PC-3 (cell line): ENCODE measurements around the gene USH1C. TPM values are rescaled to one million over a fixed set of nuclear protein-coding genes. Genes with fewer than 3 reads are reported as not detected.

Experiments
- ATAC-seq: fragments of 200-7000 bp; cut with Tn5 transposase; 2 replicates; pipeline ENCODE4 v1.9.1; 2020; ENCODE audit warnings: mild to moderate bottlenecking, moderate library complexity
- BruUV-seq: library from RNA; stranded (reverse); fragments of 400-500 nt; replicated peaks from 2 replicates; lab custom pipeline; 2021; lab: Mats Ljungman, UMichigan
- CTCF ChIA-PET: fragments of 300-600 bp; sonication (Branson Sonifier 250); formaldehyde crosslinking; loops from one replicate; lab custom pipeline; 2022; ENCODE audit warnings: antibody characterized with exemption; lab: Charles Lee
- POLR2A ChIA-PET: fragments of 300-600 bp; sonication (Branson Sonifier 250); formaldehyde crosslinking; loops from one replicate; lab custom pipeline; 2022; ENCODE audit warnings: antibody characterized with exemption; ENCODE audit not compliant: unreplicated experiment; lab: Charles Lee
- DNase-seq: peaks from one replicate; pipeline ENCODE4 v3.0.0-alpha.2; 2015
- H2AFZ ChIP-seq: fragments of 300-600 bp; sonication (generic); 2 replicates; pipeline ENCODE4 v1.6.0; 2016; ENCODE audit warnings: antibody characterized with exemption, low read length
- H3F3A ChIP-seq: fragments of 300-600 bp; sonication (generic); one replicate; pipeline ENCODE4 v1.6.0; 2017; ENCODE audit warnings: antibody characterized with exemption, low read length, control low read depth, mild to moderate bottlenecking; ENCODE audit not compliant: unreplicated experiment
- H3K27ac ChIP-seq: fragments of 300-600 bp; sonication (generic); 2 replicates; pipeline ENCODE4 v1.5.1; 2016; ENCODE audit warnings: mild to moderate bottlenecking, low read length
- H3K27me3 ChIP-seq: fragments of 300-600 bp; sonication (generic); 2 replicates; pipeline ENCODE4 v1.6.1; 2016; ENCODE audit warnings: low read length, mixed read lengths
- H3K36me3 ChIP-seq: fragments of 300-600 bp; sonication (generic); 2 replicates; pipeline ENCODE4 v1.6.1; 2016; ENCODE audit warnings: low read depth, mixed run types, low read length, mixed read lengths
- H3K4me1 ChIP-seq: fragments of 300-600 bp; sonication (generic); 2 replicates; pipeline ENCODE4 v1.5.1; 2016; ENCODE audit warnings: low read length; ENCODE audit not compliant: insufficient read depth
- H3K4me2 ChIP-seq: fragments of 300-600 bp; sonication (generic); 2 replicates; pipeline ENCODE4 v1.6.0; 2016; ENCODE audit warnings: low read length
- H3K4me3 ChIP-seq: fragments of 300-600 bp; sonication (generic); 2 replicates; pipeline ENCODE4 v1.5.1; 2016; ENCODE audit warnings: mild to moderate bottlenecking, low read length, mixed read lengths
- H3K79me2 ChIP-seq: fragments of 300-600 bp; sonication (generic); 2 replicates; pipeline ENCODE4 v1.6.1; 2017; ENCODE audit warnings: low read length, mixed read lengths
- H3K9ac ChIP-seq: fragments of 300-600 bp; sonication (generic); 2 replicates; pipeline ENCODE4 v1.6.0; 2016; ENCODE audit warnings: mild to moderate bottlenecking, low read length
- H3K9me2 ChIP-seq: fragments of 300-600 bp; sonication (generic); replicated peaks from 2 replicates; pipeline ENCODE4 v1.6.1; 2016; ENCODE audit warnings: mixed run types, low read length, mixed read lengths
- H3K9me3 ChIP-seq: fragments of 300-600 bp; sonication (generic); 2 replicates; pipeline ENCODE4 v1.6.1; 2016; ENCODE audit warnings: low read length, mixed read lengths
- H4K20me1 ChIP-seq: fragments of 300-600 bp; sonication (generic); 2 replicates; pipeline ENCODE4 v1.6.1; 2016; ENCODE audit warnings: low read length, mixed read lengths
- CTCF ChIP-seq: fragments of 300-600 bp; sonication (generic); conservative IDR thresholded peaks from 2 replicates; pipeline ENCODE4 v1.5.1; 2017; ENCODE audit warnings: antibody characterized with exemption, low read depth, mild to moderate bottlenecking, low read length
- EZH2 ChIP-seq: fragments of 300-600 bp; sonication (generic); IDR thresholded peaks from one replicate; pipeline ENCODE4 v1.6.1; 2017; ENCODE audit warnings: antibody characterized with exemption, mild to moderate bottlenecking, low read length; ENCODE audit not compliant: unreplicated experiment
- EZH2phosphoT487 ChIP-seq: fragments of 300-600 bp; sonication (generic); IDR thresholded peaks from 2 replicates; pipeline ENCODE4 v1.6.1; 2018; ENCODE audit warnings: mild to moderate bottlenecking, antibody characterized with exemption, low read length, borderline replicate concordance
- intact Hi-C: fragments of 100-400 bp; cut with micrococcal nuclease; formaldehyde crosslinking; loops from 2 replicates; pipeline ENCODE4 v1.9.0; 2023
- total RNA-seq: library from RNA; depleted of rRNA; stranded (reverse); fragments of >200 nt; gene quantifications from 2 replicates; pipeline ENCODE4 v1.2.3, GENCODE V29; 2014

USH1C gene
- total RNA-seq, 1 experiment from 2014 or later, result not detected

GRCh38 chr11:17554487-17554886 is 10.3 kb upstream of the USH1C start:
- CTCF ChIA-PET, result no interaction called here
- no peaks in the 10 kb centered on the region for H3K79me2 ChIP-seq
- H3K36me3 ChIP-seq, result no peaks in the 10 kb centered on the region
- POLR2A ChIA-PET, result no interaction called here
- DNase-seq, result no peak
- no peaks in the 10 kb centered on the region for H4K20me1 ChIP-seq
- no peak overlapping the region for H3K4me2 ChIP-seq
- no peaks in the 10 kb centered on the region for H3K9me2 ChIP-seq
- H3K27ac ChIP-seq, result no peak overlapping the region
- H3K9ac ChIP-seq, result no peak overlapping the region
- no peak for ATAC-seq
- H3F3A ChIP-seq, result no peaks in the 10 kb centered on the region
- no peak overlapping the region for H3K4me3 ChIP-seq
- peaks cover 27% of the 10 kb centered on the region for H3K27me3 ChIP-seq
- no peaks in the 10 kb centered on the region for H3K4me1 ChIP-seq
- H2AFZ ChIP-seq, result no peak overlapping the region
- intact Hi-C loops, result no loop called here
- BruUV-seq, result no TSS peak
- H3K9me3 ChIP-seq, result no peaks in the 10 kb centered on the region
- TF ChIP-seq EZH2, result no peak
- TF ChIP-seq EZH2phosphoT487, result no peak
- no peak for TF ChIP-seq CTCF

GRCh38 chr11:17553249-17553546 is 9.0 kb upstream of the USH1C start:
- no TSS peak for BruUV-seq
- DNase-seq (no peak), ATAC-seq (no peak)
- no peaks in the 10 kb centered on the region for H4K20me1 ChIP-seq
- no peaks in the 10 kb centered on the region for H3K4me1 ChIP-seq
- no peak overlapping the region for H2AFZ ChIP-seq
- H3K9me2 ChIP-seq, result no peaks in the 10 kb centered on the region
- TF ChIP-seq CTCF (no peak), EZH2phosphoT487 (no peak), EZH2 (no peak)
- H3K9ac ChIP-seq, result no peak overlapping the region
- H3F3A ChIP-seq, result no peaks in the 10 kb centered on the region
- H3K36me3 ChIP-seq, result no peaks in the 10 kb centered on the region
- no peaks in the 10 kb centered on the region for H3K9me3 ChIP-seq
- H3K4me2 ChIP-seq, result no peak overlapping the region
- H3K27me3 ChIP-seq, result peaks cover 32% of the 10 kb centered on the region
- intact Hi-C loops, result no loop called here
- ChIA-PET CTCF (interaction anchor here (0.6 kb wide), 1 partner anchor 47 kb away, joined by 3 read pairs; no protein-coding TSS in a partner anchor), POLR2A (no interaction called here)
- H3K4me3 ChIP-seq, result no peak overlapping the region
- no peaks in the 10 kb centered on the region for H3K79me2 ChIP-seq
- H3K27ac ChIP-seq, result no peak overlapping the region

GRCh38 chr11:17552392-17553248 is 8.4 kb upstream of the USH1C start:
- BruUV-seq, result no TSS peak
- no peaks in the 10 kb centered on the region for H3F3A ChIP-seq
- no peak overlapping the region for H3K27ac ChIP-seq
- H3K9me2 ChIP-seq, result no peaks in the 10 kb centered on the region
- H4K20me1 ChIP-seq, result no peaks in the 10 kb centered on the region
- CTCF ChIA-PET, result interaction anchor here (0.6 kb wide), 1 partner anchor 47 kb away, joined by 3 read pairs; no protein-coding TSS in a partner anchor
- no peaks in the 10 kb centered on the region for H3K9me3 ChIP-seq
- peaks cover 32% of the 10 kb centered on the region for H3K27me3 ChIP-seq
- no peak overlapping the region for H2AFZ ChIP-seq
- POLR2A ChIA-PET, result no interaction called here
- no peak for DNase-seq
- ATAC-seq, result no peak
- no peaks in the 10 kb centered on the region for H3K36me3 ChIP-seq
- no peak overlapping the region for H3K4me3 ChIP-seq
- H3K9ac ChIP-seq, result no peak overlapping the region
- no peak for TF ChIP-seq EZH2
- TF ChIP-seq CTCF, result no peak
- no peak for TF ChIP-seq EZH2phosphoT487
- H3K4me2 ChIP-seq, result no peak overlapping the region
- H3K79me2 ChIP-seq, result no peaks in the 10 kb centered on the region
- intact Hi-C loops, result no loop called here
- H3K4me1 ChIP-seq, result no peaks in the 10 kb centered on the region
